K562 (cell line): ENCODE data around the gene CELSR2. TPM values are rescaled to one million over a fixed set of nuclear protein-coding genes. Genes with fewer than 3 reads are reported as not detected.

Experiments
- ARNT ChIP-seq, 2 experiments: fragments of 450-650 bp; IDR thresholded peaks; 2 replicates each; pipeline ENCODE4 v1.6.1; 2016; ENCODE audit warnings: mild to moderate bottlenecking in 1 of 2
- ATF3 ChIP-seq, 2 experiments: fragments of 450-650 bp in 1 of 2; sonication (generic) in 1 of 2; formaldehyde crosslinking in 1 of 2; IDR thresholded peaks in 1 of 2; conservative IDR thresholded peaks in 1 of 2; 2 replicates each; pipeline versions ENCODE4 v1.6.1 to v1.8.1; 2016 to 2023; ENCODE audit warnings: mild to moderate bottlenecking in 2 of 2, moderate library complexity in 2 of 2, inconsistent platforms in 1 of 2, missing genetic modification reagents in 1 of 2
- EGR1 ChIP-seq: fragments of 450-650 bp; conservative IDR thresholded peaks from 2 replicates; pipeline ENCODE4 v1.6.1; 2017; ENCODE audit warnings: mild to moderate bottlenecking
- EP300 ChIP-seq: IDR thresholded peaks from 2 replicates; pipeline ENCODE4 v1.6.1; 2012; ENCODE audit warnings: low read length, improper control_type of control experiment
- HSF4 ChIP-seq: fragments of 250-450 bp; sonication (Bioruptor Pico); IDR thresholded peaks from 2 replicates; pipeline ENCODE4 v2.1.2; 2022; ENCODE audit warnings: mild to moderate bottlenecking, moderate library complexity, borderline replicate concordance
- MAFF ChIP-seq: IDR thresholded peaks from 2 replicates; pipeline ENCODE4 v1.6.1; 2012; ENCODE audit warnings: low read length, improper control_type of control experiment
- MED1 ChIP-seq: sonication (generic); formaldehyde crosslinking; IDR thresholded peaks from 2 replicates; pipeline ENCODE4 v1.8.1; 2023; ENCODE audit warnings: missing genetic modification reagents, borderline replicate concordance
- NCOR1 ChIP-seq: fragments of 450-650 bp; IDR thresholded peaks from 2 replicates; pipeline ENCODE4 v1.6.1; 2016; ENCODE audit warnings: mild to moderate bottlenecking, moderate library complexity
- POLR2AphosphoS2 ChIP-seq: IDR thresholded peaks from 2 replicates; pipeline ENCODE4 v1.6.1; 2012; ENCODE audit warnings: low read length, improper control_type of control experiment
- REST ChIP-seq, 2 experiments: fragments of 450-650 bp; formaldehyde crosslinking in 1 of 2; IDR thresholded peaks; 2 replicates each; pipeline versions ENCODE4 v1.4.0 to v1.6.1; 2014 to 2020; ENCODE audit warnings: mild to moderate bottlenecking in 2 of 2, borderline replicate concordance in 1 of 2, low read depth in 1 of 2
- SMARCB1 ChIP-seq: IDR thresholded peaks from 2 replicates; pipeline ENCODE4 v1.6.1; 2011; ENCODE audit warnings: improper control_type of control experiment, low read depth; ENCODE audit not compliant: insufficient read length
- SP1 ChIP-seq: sonication (generic); formaldehyde crosslinking; IDR thresholded peaks from 2 replicates; pipeline ENCODE4 v1.8.1; 2022; ENCODE audit warnings: mild to moderate bottlenecking, missing genetic modification reagents
- TFAP4 ChIP-seq: sonication (generic); formaldehyde crosslinking; IDR thresholded peaks from 2 replicates; pipeline ENCODE4 v1.8.0; 2022; ENCODE audit warnings: missing genetic modification reagents, mild to moderate bottlenecking, moderate library complexity, borderline replicate concordance
- polyA plus RNA-seq, 8 experiments: library from polyadenylated mRNA; depleted of rRNA in 4 of 8; stranded (reverse) in 5 of 8; unstranded in 3 of 8; fragments of >200 nt; fragmentation: Nextera tagmentation in 2 of 8; fragmentation: Illumina TruSeq in 1 of 8; extraction: Ambion mirVana in 2 of 8; extraction: Trizol in 1 of 8; gene quantifications; 2 replicates each; pipeline versions ENCODE4 v1.2.1 to v1.2.3, GENCODE V29; 2011 to 2014; ENCODE audit warnings: inconsistent platforms in 1 of 8, missing spikeins in 1 of 8
- total RNA-seq, 7 experiments: library from RNA; depleted of rRNA in 6 of 7; stranded (reverse); fragments of >200 nt in 6 of 7; fragmentation: Illumina TruSeq in 2 of 7; extraction: Trizol in 2 of 7; gene quantifications; 2 replicates each; pipeline versions ENCODE4 v1.2.1 to v1.2.3, GENCODE V29; 2011 to 2021; ENCODE audit warnings: low replicate concordance in 1 of 7
- TF ChIP-seq, protein P1 (sequence below): fragments of 450-650 bp; formaldehyde crosslinking; IDR thresholded peaks from 2 replicates; pipeline ENCODE4 v1.4.0; 2020; ENCODE audit warnings: mild to moderate bottlenecking, moderate library complexity

The CELSR2 gene
- total and polyA plus RNA-seq, 9 of the 15 experiments (the other 6 are each of a cell fraction or from before 2014, with no cell fraction given) = 0.31 to 21.9 (median 4.2) TPM

DNA sequence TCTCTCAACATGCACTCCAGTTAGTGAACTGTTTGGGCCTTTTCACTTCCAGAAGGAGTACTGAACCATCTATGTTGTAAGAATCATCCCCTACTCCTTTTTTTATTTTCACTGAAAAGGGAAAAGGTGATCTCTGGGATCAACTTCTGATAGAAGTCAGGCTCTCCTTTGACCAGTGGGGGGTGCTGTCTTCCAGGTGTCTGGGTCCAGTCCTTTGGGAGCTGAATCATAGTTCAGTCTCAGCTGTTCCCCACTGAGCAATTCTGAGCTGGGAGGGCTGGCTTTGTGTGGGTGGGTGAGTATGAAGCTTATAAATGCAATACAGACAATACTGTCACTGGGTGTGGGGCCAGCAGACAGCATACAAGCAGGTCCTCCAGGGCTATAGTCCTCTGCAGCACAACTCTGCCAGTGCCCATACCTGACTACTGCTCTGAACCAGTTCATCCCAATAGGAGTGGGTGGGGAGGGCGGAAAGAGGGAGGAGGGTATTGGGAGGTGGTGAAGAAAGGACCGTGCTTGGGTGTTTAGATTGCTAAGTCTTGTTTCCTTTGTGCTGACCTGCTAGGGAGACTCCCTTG is 48.1 kb upstream of the CELSR2 start (continued):
- TF ChIP-seq ATF3 (IDR thresholded peaks at IDR 0.05) (peak; percentile 46), ATF3 (CRISPR knock-in tag; conservative IDR thresholded peaks at IDR 0.05) (0 out of 2 replicates have a peak, but pooled peaks have one; percentile 19), TFAP4 (CRISPR knock-in tag) (peak; percentile 95), EGR1 (peak; percentile 94), NCOR1 (peak; percentile 13; the same call in 1 of the 2 replicates), REST (IDR thresholded peaks at IDR 0.05; ENCODE audit: borderline replicate concordance) (peak; percentile 76; the same call in 1 of the 2 replicates), REST (CRISPR knock-in tag; IDR thresholded peaks at IDR 0.05; ENCODE audit: low read depth) (no peak), HSF4 (CRISPR knock-in tag) (no peak), SMARCB1 (no peak), MAFF (peak; percentile 27; the same call in 1 of the 2 replicates), MED1 (no peak), ARNT (IDR thresholded peaks at IDR 0.05) (peak in 1 of 2 experiments; percentile 69; a peak in 1 of 4 replicates), POLR2AphosphoS2 (no peak), SP1 (CRISPR knock-in tag) (no peak), EP300 (no peak)
- TF ChIP-seq, protein P1, sequence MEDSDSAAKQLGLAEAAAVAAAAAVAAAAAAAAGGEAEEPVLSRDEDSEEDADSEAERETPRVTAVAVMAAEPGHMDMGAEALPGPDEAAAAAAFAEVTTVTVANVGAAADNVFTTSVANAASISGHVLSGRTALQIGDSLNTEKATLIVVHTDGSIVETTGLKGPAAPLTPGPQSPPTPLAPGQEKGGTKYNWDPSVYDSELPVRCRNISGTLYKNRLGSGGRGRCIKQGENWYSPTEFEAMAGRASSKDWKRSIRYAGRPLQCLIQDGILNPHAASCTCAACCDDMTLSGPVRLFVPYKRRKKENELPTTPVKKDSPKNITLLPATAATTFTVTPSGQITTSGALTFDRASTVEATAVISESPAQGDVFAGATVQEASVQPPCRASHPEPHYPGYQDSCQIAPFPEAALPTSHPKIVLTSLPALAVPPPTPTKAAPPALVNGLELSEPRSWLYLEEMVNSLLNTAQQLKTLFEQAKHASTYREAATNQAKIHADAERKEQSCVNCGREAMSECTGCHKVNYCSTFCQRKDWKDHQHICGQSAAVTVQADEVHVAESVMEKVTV (CRISPR knock-in tag) = peak; percentile 74; the same call in 1 of the 2 replicates
